ENCODE measurements around the gene SDF4. TPM values are rescaled to one million over a fixed set of nuclear protein-coding genes. Genes with fewer than 3 reads are reported as not detected.

Gene SDF4
- total RNA-seq, 4 donors from 2014 or later: 42.6 to 143 (median 87.8) TPM

DNA sequence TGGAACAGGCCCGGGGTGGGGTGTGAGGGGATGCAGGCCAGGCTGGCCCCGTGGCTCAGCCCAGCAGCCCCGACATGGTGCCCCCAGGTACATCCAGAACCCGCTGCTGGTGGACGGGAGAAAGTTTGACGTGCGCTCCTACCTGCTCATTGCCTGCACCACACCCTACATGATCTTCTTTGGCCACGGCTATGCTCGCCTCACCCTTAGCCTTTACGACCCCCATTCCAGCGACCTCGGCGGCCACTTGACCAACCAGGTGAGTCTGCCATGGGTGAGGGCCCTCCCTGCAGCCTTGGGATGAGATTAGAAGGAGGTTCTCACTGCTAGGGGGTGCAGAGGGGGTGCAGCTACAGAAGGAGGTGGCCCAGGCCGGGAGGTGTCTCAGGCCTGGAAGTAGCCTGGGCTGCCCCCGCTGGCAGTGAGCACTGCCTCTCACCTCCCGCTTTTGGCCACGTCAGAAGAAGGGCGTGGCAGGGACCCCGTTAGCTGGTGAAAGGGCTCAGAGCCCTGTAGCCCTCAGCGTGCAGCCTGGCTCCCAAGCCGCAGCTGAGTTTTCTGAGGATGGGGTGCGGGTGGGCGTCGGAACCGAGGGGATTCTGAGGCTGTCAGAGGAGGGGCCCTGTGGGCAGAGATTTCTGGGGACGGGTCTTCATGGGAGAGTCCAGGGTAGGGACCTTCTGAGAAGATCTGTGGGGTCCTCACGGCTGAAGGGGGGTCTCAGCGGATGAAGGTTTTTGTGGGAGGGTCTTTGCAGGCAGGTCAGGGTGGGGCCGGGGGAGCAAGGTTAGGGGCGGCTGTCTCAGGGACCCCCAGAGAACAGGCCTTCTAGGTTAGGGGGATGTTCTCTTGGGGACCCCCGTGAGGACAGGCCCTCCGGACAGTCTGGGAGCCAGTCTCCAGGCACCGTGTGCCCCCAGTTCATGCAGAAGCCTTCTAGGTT lies 47.7 kb downstream of the SDF4 start:
- TF ChIP-seq, protein P1, sequence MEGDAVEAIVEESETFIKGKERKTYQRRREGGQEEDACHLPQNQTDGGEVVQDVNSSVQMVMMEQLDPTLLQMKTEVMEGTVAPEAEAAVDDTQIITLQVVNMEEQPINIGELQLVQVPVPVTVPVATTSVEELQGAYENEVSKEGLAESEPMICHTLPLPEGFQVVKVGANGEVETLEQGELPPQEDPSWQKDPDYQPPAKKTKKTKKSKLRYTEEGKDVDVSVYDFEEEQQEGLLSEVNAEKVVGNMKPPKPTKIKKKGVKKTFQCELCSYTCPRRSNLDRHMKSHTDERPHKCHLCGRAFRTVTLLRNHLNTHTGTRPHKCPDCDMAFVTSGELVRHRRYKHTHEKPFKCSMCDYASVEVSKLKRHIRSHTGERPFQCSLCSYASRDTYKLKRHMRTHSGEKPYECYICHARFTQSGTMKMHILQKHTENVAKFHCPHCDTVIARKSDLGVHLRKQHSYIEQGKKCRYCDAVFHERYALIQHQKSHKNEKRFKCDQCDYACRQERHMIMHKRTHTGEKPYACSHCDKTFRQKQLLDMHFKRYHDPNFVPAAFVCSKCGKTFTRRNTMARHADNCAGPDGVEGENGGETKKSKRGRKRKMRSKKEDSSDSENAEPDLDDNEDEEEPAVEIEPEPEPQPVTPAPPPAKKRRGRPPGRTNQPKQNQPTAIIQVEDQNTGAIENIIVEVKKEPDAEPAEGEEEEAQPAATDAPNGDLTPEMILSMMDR (IDR thresholded peaks at IDR 0.05; ENCODE audit: low read depth): no peak

DNA sequence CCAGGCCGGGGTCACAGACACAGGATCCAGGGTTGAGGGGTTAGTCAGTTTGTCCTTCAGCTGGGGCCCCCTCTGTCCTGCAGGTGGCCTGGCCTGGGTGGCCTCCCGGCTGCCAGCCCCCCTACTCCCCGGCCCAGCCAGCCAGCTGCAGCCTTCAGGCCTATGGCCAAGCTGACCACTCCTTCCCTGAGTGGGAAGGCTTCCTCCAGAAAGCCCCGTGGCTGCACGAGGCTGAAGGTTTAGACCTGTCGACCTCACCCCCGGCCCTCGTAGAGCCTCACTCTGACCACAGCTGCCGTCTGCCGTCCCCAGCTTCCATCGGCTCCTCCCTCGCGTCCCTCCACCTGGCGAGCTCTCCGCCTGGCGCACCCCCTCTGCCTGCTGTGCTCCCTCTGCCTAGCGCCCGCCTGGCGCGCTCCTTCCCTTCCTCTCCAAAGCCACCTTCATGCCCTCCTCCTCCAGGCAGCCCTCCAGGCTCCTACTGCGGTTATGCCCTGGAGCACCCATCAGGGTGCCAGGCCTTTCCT lies 48.5 kb downstream of the SDF4 start:
- TF ChIP-seq, protein P1 (IDR thresholded peaks at IDR 0.05; ENCODE audit: low read depth): no peak

DNA sequence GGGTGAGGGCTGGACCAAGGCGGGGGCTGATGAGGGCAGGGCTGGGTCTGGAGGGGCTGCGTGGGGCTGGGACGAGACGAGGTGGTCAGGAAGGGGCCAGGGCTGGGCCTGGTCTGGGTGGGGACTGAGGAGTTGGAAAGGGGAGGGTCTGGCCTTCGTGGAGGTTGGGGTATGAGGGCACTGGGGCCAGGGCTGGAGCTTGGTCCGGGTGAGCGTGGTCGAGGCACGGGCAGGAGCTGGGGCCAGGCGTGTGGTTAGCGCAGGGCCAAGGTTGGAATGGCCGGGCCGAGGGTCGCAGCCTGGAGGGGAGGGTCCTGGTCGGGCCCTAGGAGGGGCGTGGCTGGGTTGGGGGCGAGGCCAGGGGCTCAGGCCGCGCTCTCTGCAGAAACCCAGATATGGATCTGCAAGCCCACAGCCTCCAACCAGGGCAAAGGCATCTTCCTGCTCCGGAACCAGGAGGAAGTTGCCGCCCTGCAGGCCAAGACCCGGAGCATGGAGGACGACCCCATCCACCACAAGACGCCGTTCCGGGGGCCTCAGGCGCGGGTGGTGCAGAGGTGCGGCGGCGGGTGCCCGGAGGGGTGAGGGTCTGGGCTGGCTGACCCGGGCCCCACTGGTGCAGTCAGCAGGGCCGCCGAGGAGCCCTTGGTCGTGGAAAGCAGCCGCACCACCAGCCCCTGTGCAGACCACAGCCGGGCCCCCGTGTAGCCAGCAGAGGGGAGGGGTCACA lies 49.1 kb downstream of the SDF4 start:
- TF ChIP-seq, protein P1 (IDR thresholded peaks at IDR 0.05; ENCODE audit: low read depth): no peak

DNA sequence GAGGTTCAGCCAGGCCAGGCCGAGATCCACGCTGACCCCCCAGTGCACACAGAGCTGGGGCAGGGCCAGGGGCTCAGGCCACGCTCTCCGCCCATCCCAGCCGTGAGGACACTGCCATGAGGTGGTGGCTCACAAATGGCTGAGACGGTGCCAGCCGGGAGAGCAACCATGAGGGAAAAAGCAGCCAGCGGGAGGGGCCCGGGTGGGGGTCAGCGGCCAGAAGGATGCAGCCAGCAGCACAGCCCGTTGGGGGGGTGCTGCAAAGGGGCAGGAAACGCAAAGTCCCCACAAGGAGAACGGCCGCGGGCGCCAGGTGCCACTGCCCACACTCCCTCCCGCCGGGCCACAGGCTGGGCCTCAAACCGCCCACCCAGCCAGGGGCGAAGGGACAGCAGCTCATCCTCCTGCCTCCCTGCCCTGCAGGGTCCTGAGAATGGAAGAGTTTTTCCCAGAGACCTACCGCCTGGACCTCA lies 49.8 kb downstream of the SDF4 start:
- TF ChIP-seq, protein P1 (IDR thresholded peaks at IDR 0.05; ENCODE audit: low read depth): no peak

DNA sequence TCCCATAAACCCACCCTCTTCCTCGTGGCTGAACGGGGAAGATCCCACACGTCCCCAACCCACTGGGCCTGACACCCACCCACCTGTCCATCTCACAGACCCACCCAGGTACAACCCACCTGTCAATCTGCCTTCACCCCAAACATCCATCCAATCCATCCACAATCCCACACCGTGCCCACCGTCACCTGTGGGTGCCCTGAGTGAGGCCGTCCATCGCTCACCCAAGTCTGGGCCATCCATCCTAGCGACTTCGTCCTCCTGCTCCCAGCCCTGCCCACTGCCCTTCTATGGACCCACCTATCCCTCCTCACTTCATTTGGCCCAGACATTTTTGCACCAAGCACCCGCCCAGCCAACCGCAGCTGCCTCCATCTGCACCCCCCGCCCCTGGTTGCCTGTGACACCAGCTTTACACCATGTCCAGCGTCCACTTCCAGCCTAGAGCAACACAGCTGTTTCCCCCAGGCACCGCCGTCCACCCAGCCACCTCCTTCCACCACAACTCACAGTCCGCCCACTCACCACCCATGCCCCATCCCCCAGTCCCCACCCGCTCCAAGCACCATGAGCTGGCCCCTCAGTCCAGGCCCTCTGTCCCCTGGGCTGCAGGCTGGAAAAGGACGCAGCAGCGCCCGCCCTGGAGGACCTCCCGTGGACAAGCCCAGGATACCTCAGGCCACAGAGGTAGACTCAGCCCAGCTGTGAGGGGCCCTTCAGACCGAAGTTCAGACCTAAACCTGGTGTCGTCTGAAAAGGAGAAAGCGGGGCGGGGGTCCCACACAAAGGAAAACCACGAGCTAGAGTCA lies 50.5 kb downstream of the SDF4 start:
- TF ChIP-seq, protein P1 (IDR thresholded peaks at IDR 0.05; ENCODE audit: low read depth): no peak

DNA sequence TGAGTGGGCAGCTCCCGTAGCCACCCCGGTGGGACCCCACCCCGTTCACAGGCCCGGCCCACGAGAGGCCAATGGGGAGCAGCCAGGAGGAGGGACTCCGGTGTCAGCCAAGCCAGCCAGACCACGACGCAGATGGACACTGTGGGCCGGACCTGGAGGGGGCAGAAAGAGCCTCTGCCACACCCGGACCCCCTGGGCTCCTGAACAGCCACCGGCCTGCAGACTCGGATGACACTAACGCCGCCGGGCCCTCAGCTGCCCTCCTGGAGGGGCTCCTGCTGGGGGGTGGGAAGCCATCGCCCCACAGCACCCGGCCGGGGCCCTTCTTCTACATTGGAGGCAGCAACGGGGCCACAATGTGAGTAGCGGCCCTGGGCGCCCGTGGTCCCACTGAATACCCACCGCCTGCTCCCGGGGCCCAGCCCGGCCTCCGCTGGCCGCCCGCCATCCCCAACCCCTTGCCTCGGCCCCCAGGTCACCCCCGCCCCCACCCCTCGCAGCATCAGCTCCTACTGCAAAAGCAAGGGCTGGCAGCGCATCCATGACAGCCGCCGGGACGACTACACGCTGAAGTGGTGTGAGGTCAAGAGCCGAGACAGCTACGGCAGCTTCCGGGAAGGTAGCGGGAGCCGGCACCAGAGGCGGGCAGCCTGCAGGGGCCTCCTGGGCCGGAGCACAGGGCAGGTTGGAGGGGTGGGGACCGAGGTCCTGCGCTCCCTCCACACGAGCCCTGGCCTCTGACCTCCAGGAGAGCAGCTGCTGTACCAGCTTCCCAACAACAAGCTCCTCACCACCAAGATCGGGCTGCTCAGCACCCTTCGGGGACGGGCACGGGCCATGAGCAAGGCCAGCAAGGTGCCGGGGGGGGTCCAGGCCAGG lies 51.6 kb downstream of the SDF4 start:
- TF ChIP-seq, protein P1 (IDR thresholded peaks at IDR 0.05; ENCODE audit: low read depth): no peak
